Effector memory CD8-positive, alpha-beta T cell (primary cell): ENCODE measurements around the gene GARIN1A.
"Not testable (repeated sequence)": the region's sequence is repeated elsewhere in the genome, so short reads cannot be mapped to it uniquely, and the experiment has no call there.

Experiments
- ATAC-seq: fragments of 150-1000 bp; cut with Tn5 transposase; replicated peaks from 2 replicates; pipeline ENCODE4 v1.10.0; 2021; ENCODE audit warnings: mild to moderate bottlenecking, moderate library complexity
- DNase-seq, 3 experiments: peaks; one replicate each; pipeline ENCODE4 v3.0.0; 2021
- H3K27ac Mint-ChIP-seq, 2 donors: one replicate each; pipeline ENCODE4 v1.8.0; 2022; ENCODE audit warnings: mild to moderate bottlenecking in 2 of 2, mixed read lengths in 2 of 2, moderate library complexity in 2 of 2
- H3K27me3 Mint-ChIP-seq, 2 donors: one replicate each; pipeline ENCODE4 v1.8.0; 2022; ENCODE audit warnings: mixed read lengths in 2 of 2
- H3K36me3 Mint-ChIP-seq: one replicate; pipeline ENCODE4 v1.8.0; 2022; ENCODE audit warnings: mild to moderate bottlenecking, moderate library complexity, mixed read lengths; ENCODE audit not compliant: insufficient read depth
- H3K4me1 Mint-ChIP-seq, 2 donors: one replicate each; pipeline ENCODE4 v1.8.0; 2022; ENCODE audit warnings: low read depth in 2 of 2, mixed read lengths in 2 of 2
- H3K4me3 Mint-ChIP-seq, 2 donors: one replicate each; pipeline ENCODE4 v1.8.0; 2022; ENCODE audit warnings: mild to moderate bottlenecking in 2 of 2, mixed read lengths in 2 of 2, moderate library complexity in 2 of 2
- H3K9me3 Mint-ChIP-seq, 2 donors: one replicate each; pipeline ENCODE4 v1.8.0; 2022; ENCODE audit warnings: mixed read lengths in 2 of 2

The GARIN1A gene

GRCh38 chr7:128662091-128662490 is 10.0 kb upstream of the GARIN1A start:
- Mint-ChIP-seq H3K4me1 (no peaks in the 10 kb centered on the region), H3K27me3 (no peaks in the 10 kb centered on the region), H3K27ac (peak overlapping the region in 1 of 2 donors; percentile 22), H3K9me3 (peaks cover 0 to 4% of the 10 kb centered on the region in 2 donors), H3K4me3 (no peak overlapping the region), H3K36me3 (peaks cover 4% of the 10 kb centered on the region)
- no peak for DNase-seq
- ATAC-seq: no peak

- ATAC-seq, H3K27me3 Mint-ChIP-seq, H3K36me3 Mint-ChIP-seq, H3K27ac Mint-ChIP-seq, H3K9me3 Mint-ChIP-seq, DNase-seq, H3K4me3 Mint-ChIP-seq, H3K4me1 Mint-ChIP-seq: not testable (repeated sequence)
Measured at GRCh38 chr7:128663223-128663622, 8.9 kb upstream of the GARIN1A start.

- Mint-ChIP-seq H3K9me3 (peaks cover 0 to 4% of the 10 kb centered on the region in 2 donors), H3K27me3 (no peaks in the 10 kb centered on the region), H3K27ac (no peak overlapping the region), H3K4me1 (no peaks in the 10 kb centered on the region), H3K36me3 (no peaks in the 10 kb centered on the region), H3K4me3 (no peak overlapping the region)
- no peak for DNase-seq
- no peak for ATAC-seq
Measured at GRCh38 chr7:128665057-128665456, 7.0 kb upstream of the GARIN1A start.

GRCh38 chr7:128666200-128666599 is 5.9 kb upstream of the GARIN1A start:
- DNase-seq: no peak
- H3K4me3 Mint-ChIP-seq: no peak overlapping the region
- no peak for ATAC-seq
- H3K36me3 Mint-ChIP-seq: no peaks in the 10 kb centered on the region
- H3K27me3 Mint-ChIP-seq: no peaks in the 10 kb centered on the region
- peaks cover 0 to 4% of the 10 kb centered on the region in 2 donors for H3K9me3 Mint-ChIP-seq
- H3K27ac Mint-ChIP-seq: no peak overlapping the region
- no peaks in the 10 kb centered on the region for H3K4me1 Mint-ChIP-seq

GRCh38 chr7:128672927-128673517 is 930 bp downstream of the GARIN1A start:
- no peak for ATAC-seq

GRCh38 chr7:128673571-128673970 is 1.5 kb downstream of the GARIN1A start:
- Mint-ChIP-seq H3K4me1 (peaks cover 5 to 9% of the 10 kb centered on the region in 2 donors), H3K27ac (peak overlapping the region in 1 of 2 donors; percentile 32), H3K27me3 (peaks cover 29 to 34% of the 10 kb centered on the region in 2 donors), H3K4me3 (no peak overlapping the region), H3K36me3 (peaks cover 5% of the 10 kb centered on the region), H3K9me3 (no peaks in the 10 kb centered on the region)
- ATAC-seq (no peak), DNase-seq (no peak)

More at GRCh38 chr7:128672927-128673517, 930 bp downstream of the GARIN1A start:
- Mint-ChIP-seq H3K27me3 (peaks cover 29 to 34% of the 10 kb centered on the region in 2 donors), H3K9me3 (no peaks in the 10 kb centered on the region), H3K4me3 (no peak overlapping the region), H3K27ac (peak overlapping the region in 1 of 2 donors; percentile 32), H3K36me3 (peaks cover 5% of the 10 kb centered on the region), H3K4me1 (peaks cover 5 to 9% of the 10 kb centered on the region in 2 donors)
- DNase-seq: no peak

GRCh38 chr7:128676665-128677064 is 4.6 kb downstream of the GARIN1A start:
- H3K27me3 Mint-ChIP-seq: peaks cover 34 to 37% of the 10 kb centered on the region in 2 donors
- H3K27ac Mint-ChIP-seq: no peak overlapping the region
- no peak overlapping the region for H3K4me3 Mint-ChIP-seq
- peaks cover 11% of the 10 kb centered on the region for H3K36me3 Mint-ChIP-seq
- peaks cover 5 to 9% of the 10 kb centered on the region in 2 donors for H3K4me1 Mint-ChIP-seq
- DNase-seq (no peak), ATAC-seq (no peak)
- H3K9me3 Mint-ChIP-seq: no peaks in the 10 kb centered on the region

GRCh38 chr7:128679920-128680319 is 7.8 kb downstream of the GARIN1A start:
- Mint-ChIP-seq H3K27ac (no peak overlapping the region), H3K36me3 (peaks cover 6% of the 10 kb centered on the region), H3K4me3 (no peak overlapping the region), H3K4me1 (no peaks in the 10 kb centered on the region), H3K9me3 (no peaks in the 10 kb centered on the region), H3K27me3 (peaks cover 25 to 28% of the 10 kb centered on the region in 2 donors)
- DNase-seq (no peak), ATAC-seq (no peak)

GRCh38 chr7:128681794-128682537 is 9.9 kb downstream of the GARIN1A start:
- H3K27ac Mint-ChIP-seq: no peak overlapping the region
- no peak for DNase-seq
- peaks cover 11 to 12% of the 10 kb centered on the region in 2 donors for H3K27me3 Mint-ChIP-seq
- no peaks in the 10 kb centered on the region for H3K9me3 Mint-ChIP-seq
- H3K4me3 Mint-ChIP-seq: no peak overlapping the region
- ATAC-seq: no peak
- H3K4me1 Mint-ChIP-seq: no peaks in the 10 kb centered on the region
- H3K36me3 Mint-ChIP-seq: peaks cover 6% of the 10 kb centered on the region

- H3K27ac Mint-ChIP-seq, DNase-seq, H3K36me3 Mint-ChIP-seq, ATAC-seq, H3K9me3 Mint-ChIP-seq, H3K4me3 Mint-ChIP-seq, H3K4me1 Mint-ChIP-seq: not testable (repeated sequence)
- H3K27me3 Mint-ChIP-seq: peaks cover 10 to 12% of the 10 kb centered on the region in 2 donors
Measured at GRCh38 chr7:128683270-128683669, 11.2 kb downstream of the GARIN1A start.

GRCh38 chr7:128683738-128684137 is 11.6 kb downstream of the GARIN1A start:
- not testable (repeated sequence) for H3K9me3 Mint-ChIP-seq, H3K4me3 Mint-ChIP-seq, H3K27ac Mint-ChIP-seq, DNase-seq, H3K4me1 Mint-ChIP-seq, H3K36me3 Mint-ChIP-seq, ATAC-seq
- H3K27me3 Mint-ChIP-seq: peaks cover 10 to 12% of the 10 kb centered on the region in 2 donors

GRCh38 chr7:128687131-128687530 is 15.0 kb downstream of the GARIN1A start:
- H3K36me3 Mint-ChIP-seq: no peaks in the 10 kb centered on the region
- H3K4me3 Mint-ChIP-seq: no peak overlapping the region
- peaks cover 8 to 19% of the 10 kb centered on the region in 2 donors for H3K27me3 Mint-ChIP-seq
- ATAC-seq (no peak), DNase-seq (no peak)
- H3K27ac Mint-ChIP-seq: no peak overlapping the region
- H3K9me3 Mint-ChIP-seq: no peaks in the 10 kb centered on the region
- H3K4me1 Mint-ChIP-seq: peaks cover 0 to 2% of the 10 kb centered on the region in 2 donors

- no peaks in the 10 kb centered on the region for H3K9me3 Mint-ChIP-seq
- no peaks in the 10 kb centered on the region for H3K36me3 Mint-ChIP-seq
- peaks cover 17 to 30% of the 10 kb centered on the region in 2 donors for H3K27me3 Mint-ChIP-seq
- H3K4me1 Mint-ChIP-seq: peaks cover 0 to 2% of the 10 kb centered on the region in 2 donors
- DNase-seq (no peak), ATAC-seq (no peak)
- H3K4me3 Mint-ChIP-seq: no peak overlapping the region
- H3K27ac Mint-ChIP-seq: no peak overlapping the region
Measured at GRCh38 chr7:128688492-128688891, 16.4 kb downstream of the GARIN1A start.
